GM19468 (cell line): Measurements from ENCODE around the gene CRYL1.

Experiments
- ATAC-seq: cut with Tn5 transposase; IDR thresholded peaks from one replicate; pipeline ENCODE4 v1.9.1; 2021; ENCODE audit warnings: mild to moderate bottlenecking, moderate library complexity, moderate number of reproducible peaks; ENCODE audit not compliant: unreplicated experiment; ENCODE audit errors: extremely low read depth

Gene CRYL1

GRCh38 chr13:20525601-20526544 is at the start of gene CRYL1:
CRYL1 (minus strand) TSS chr13:20525857; CDS start chr13:20525794, 63 bp downstream.
- peak; percentile 44 for ATAC-seq

GRCh38 chr13:20573636-20574035 is 48.0 kb upstream of the CRYL1 start:
- ATAC-seq: no peak

- ATAC-seq: no peak
Observed at GRCh38 chr13:20573186-20573585, 47.5 kb upstream of the CRYL1 start.

- no peak for ATAC-seq
Observed at GRCh38 chr13:20571676-20572075, 46.0 kb upstream of the CRYL1 start.

GRCh38 chr13:20570517-20570916 is 44.9 kb upstream of the CRYL1 start:
- no peak for ATAC-seq

- ATAC-seq: no peak
Observed at GRCh38 chr13:20567881-20568528, 42.3 kb upstream of the CRYL1 start.

- ATAC-seq: peak; percentile 54
Observed at GRCh38 chr13:20566898-20567874, 41.5 kb upstream of the CRYL1 start, which contains the start of gene IFT88. IFT88 (plus strand) TSS chr13:20567157; CDS start chr13:20574386, 7,229 bp downstream.

- ATAC-seq: no peak
Observed at GRCh38 chr13:20566468-20566897, 40.8 kb upstream of the CRYL1 start.

GRCh38 chr13:20565115-20565736 is 39.6 kb upstream of the CRYL1 start:
- ATAC-seq: no peak

- ATAC-seq: no peak
Observed at GRCh38 chr13:20561741-20562140, 36.1 kb upstream of the CRYL1 start.

- no peak for ATAC-seq
Observed at GRCh38 chr13:20559659-20560356, 34.2 kb upstream of the CRYL1 start.

- no peak for ATAC-seq
Observed at GRCh38 chr13:20558982-20559381, 33.3 kb upstream of the CRYL1 start.

GRCh38 chr13:20553311-20553710 is 27.7 kb upstream of the CRYL1 start:
- ATAC-seq: no peak

- no peak for ATAC-seq
Observed at GRCh38 chr13:20550799-20551198, 25.1 kb upstream of the CRYL1 start.

GRCh38 chr13:20547479-20547908 is 21.8 kb upstream of the CRYL1 start:
- ATAC-seq: no peak

- no peak for ATAC-seq
Observed at GRCh38 chr13:20546556-20546955, 20.9 kb upstream of the CRYL1 start.

- ATAC-seq: no peak
Observed at GRCh38 chr13:20544201-20544923, 18.7 kb upstream of the CRYL1 start.

GRCh38 chr13:20536992-20537391 is 11.3 kb upstream of the CRYL1 start:
- ATAC-seq: no peak
